Measurements from ENCODE around the gene ZBED1.

The ZBED1 gene

GRCh38 chrX:2450681-2451080 lies 50.1 kb downstream of the ZBED1 start:
- no peak for FAIRE-seq

GRCh38 chrX:2449135-2449886 lies 51.5 kb downstream of the ZBED1 start:
- no peak for FAIRE-seq

- FAIRE-seq = no peak
Observed at GRCh38 chrX:2447484-2447883, 53.3 kb downstream of the ZBED1 start.

GRCh38 chrX:2446815-2447214 lies 54.0 kb downstream of the ZBED1 start:
- no peak for FAIRE-seq

GRCh38 chrX:2445662-2446623 lies 54.8 kb downstream of the ZBED1 start:
- FAIRE-seq = no peak

GRCh38 chrX:2442694-2443093 lies 58.1 kb downstream of the ZBED1 start:
- FAIRE-seq = no peak

- no peak for FAIRE-seq
Observed at GRCh38 chrX:2441466-2441865, 59.3 kb downstream of the ZBED1 start.

- FAIRE-seq = no peak
Observed at GRCh38 chrX:2439613-2440012, 61.2 kb downstream of the ZBED1 start.
